GM18511 (cell line): ENCODE data around the gene NPPC.
"Not testable (repeated sequence)": the region's sequence is repeated elsewhere in the genome, so short reads cannot be mapped to it uniquely, and the experiment has no call there.

Source experiments
- ATAC-seq: cut with Tn5 transposase; IDR thresholded peaks from one replicate; pipeline ENCODE4 v1.9.1; 2021; ENCODE audit warnings: mild to moderate bottlenecking, moderate library complexity; ENCODE audit not compliant: unreplicated experiment

The NPPC gene

GRCh38 chr2:231922311-231923009 is 3.7 kb downstream of the NPPC start:
- ATAC-seq, result no peak

GRCh38 chr2:231920795-231921194 is 5.4 kb downstream of the NPPC start:
- ATAC-seq, result no peak

- no peak for ATAC-seq
Measured at GRCh38 chr2:231920366-231920765, 5.8 kb downstream of the NPPC start.

GRCh38 chr2:231919341-231920035 is 6.7 kb downstream of the NPPC start:
- no peak for ATAC-seq

- ATAC-seq, result no peak
Measured at GRCh38 chr2:231918501-231919330, 7.5 kb downstream of the NPPC start.

- ATAC-seq, result no peak
Measured at GRCh38 chr2:231917280-231918066, 8.7 kb downstream of the NPPC start.

GRCh38 chr2:231914077-231914690 is 12.0 kb downstream of the NPPC start:
- ATAC-seq, result no peak

GRCh38 chr2:231911381-231911780 is 14.8 kb downstream of the NPPC start:
- ATAC-seq, result no peak

- ATAC-seq, result no peak
Measured at GRCh38 chr2:231910771-231911170, 15.4 kb downstream of the NPPC start.

GRCh38 chr2:231910161-231910560 is 16.0 kb downstream of the NPPC start:
- not testable (repeated sequence) for ATAC-seq

- no peak for ATAC-seq
Measured at GRCh38 chr2:231909631-231910030, 16.6 kb downstream of the NPPC start.

- ATAC-seq, result no peak
Measured at GRCh38 chr2:231908584-231908983, 17.6 kb downstream of the NPPC start.

GRCh38 chr2:231907765-231908164 is 18.4 kb downstream of the NPPC start:
- no peak for ATAC-seq

- no peak for ATAC-seq
Measured at GRCh38 chr2:231905026-231905425, 21.2 kb downstream of the NPPC start.

- ATAC-seq, result no peak
Measured at GRCh38 chr2:231904161-231904611, 22.0 kb downstream of the NPPC start.

GRCh38 chr2:231902598-231902997 is 23.6 kb downstream of the NPPC start:
- ATAC-seq, result no peak

- no peak for ATAC-seq
Measured at GRCh38 chr2:231900972-231901371, 25.2 kb downstream of the NPPC start.

- no peak for ATAC-seq
Measured at GRCh38 chr2:231900486-231900942, 25.7 kb downstream of the NPPC start.

GRCh38 chr2:231894566-231895380 is 31.4 kb downstream of the NPPC start:
- no peak for ATAC-seq
